ENCODE data around the gene STIL. TPM values are rescaled to one million over a fixed set of nuclear protein-coding genes. Genes with fewer than 3 reads are reported as not detected.

Gene STIL
- total RNA-seq, 4 donors from 2014 or later: 0.33 to 1.1 (median 0.63) TPM

DNA sequence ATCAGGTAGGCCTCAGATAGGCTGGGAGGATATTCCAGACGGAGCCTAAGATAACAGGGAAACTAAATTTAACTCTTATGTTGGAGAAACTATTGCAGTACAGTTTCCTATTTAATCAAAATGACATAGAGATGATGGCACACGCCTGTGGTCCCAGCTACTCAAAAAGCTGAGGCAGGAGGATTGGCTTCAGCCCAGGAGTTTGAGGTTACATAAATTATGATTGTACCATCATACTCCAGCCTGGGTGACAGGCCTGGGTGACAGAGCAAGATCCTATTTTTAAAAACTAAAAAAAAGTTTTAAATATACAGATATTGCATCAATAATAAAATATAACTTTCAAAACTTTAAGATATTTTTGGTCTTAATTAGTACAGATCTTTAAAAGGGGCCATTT, 56.7 kb downstream of the STIL start:
- Histone ChIP-seq H3K4me1 (peaks cover 0 to 3% of the 10 kb centered on the region in 2 donors), H3K9me3 (no peaks in the 10 kb centered on the region), H3K36me3 (no peaks in the 10 kb centered on the region), H3K27ac (no peak overlapping the region), H3K4me3 (no peak overlapping the region), H3K27me3 (no peaks in the 10 kb centered on the region)
- ATAC-seq: peak in 1 of 2 donors; percentile 92
- TF ChIP-seq CTCF (IDR thresholded peaks at IDR 0.05 in 4 of 5, conservative IDR thresholded peaks at IDR 0.05 in 1 of 5) (no peak), POLR2A (IDR thresholded peaks at IDR 0.05) (no peak)
- no peak for DNase-seq
- in situ Hi-C loops (cut with MboI; ENCODE audit: low sequenced_read_pairs in 4 of 4): loop anchor here in 1 of 4 donors (10.0 kb wide), 1 partner anchor 62 kb away; the partner anchor contains the start of gene PDZK1IP1
- intact Hi-C loops (cut with DNase I; ENCODE audit: low total_unique reads): no loop called here

DNA sequence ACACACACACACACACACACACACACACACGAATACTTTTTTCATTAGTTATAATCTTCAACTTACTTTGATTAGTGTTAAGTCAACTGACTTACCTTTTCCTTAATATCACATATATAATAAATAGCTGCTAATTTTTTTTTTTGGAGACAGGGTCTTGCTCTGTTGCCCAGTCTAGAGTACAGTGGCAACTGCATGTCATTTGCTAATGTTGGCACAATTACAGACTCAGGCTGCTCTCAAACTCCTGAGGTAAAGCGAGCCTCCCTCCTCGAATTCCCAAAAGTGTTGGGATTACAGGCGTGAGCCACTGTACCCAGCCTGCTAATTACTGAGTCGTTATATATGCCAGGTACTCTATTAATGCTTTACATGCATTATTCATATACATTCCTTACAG, 61.2 kb downstream of the STIL start:
- TF ChIP-seq CTCF (IDR thresholded peaks at IDR 0.05 in 4 of 5, conservative IDR thresholded peaks at IDR 0.05 in 1 of 5) (no peak), POLR2A (IDR thresholded peaks at IDR 0.05) (no peak)
- in situ Hi-C loops (cut with MboI; ENCODE audit: low sequenced_read_pairs in 4 of 4) (loop anchor here in 1 of 4 donors (10.0 kb wide), 1 partner anchor 58 kb away; the partner anchor contains the start of gene PDZK1IP1), intact Hi-C loops (cut with DNase I; ENCODE audit: low total_unique reads) (no loop called here)
- no peaks in the 10 kb centered on the region for H3K9me3 ChIP-seq
- ATAC-seq (no peak), DNase-seq (no peak)
- H3K27ac ChIP-seq: no peak overlapping the region
- no peaks in the 10 kb centered on the region for H3K4me1 ChIP-seq
- H3K4me3 ChIP-seq: no peak overlapping the region
- H3K36me3 ChIP-seq: no peaks in the 10 kb centered on the region
- H3K27me3 ChIP-seq: no peaks in the 10 kb centered on the region

GRCh38 chr1:47252369-47252768, 61.6 kb downstream of the STIL start:
- no peak for TF ChIP-seq POLR2A (IDR thresholded peaks at IDR 0.05)
- TF ChIP-seq CTCF (IDR thresholded peaks at IDR 0.05 in 4 of 5, conservative IDR thresholded peaks at IDR 0.05 in 1 of 5): no peak
- Histone ChIP-seq H3K36me3 (no peaks in the 10 kb centered on the region), H3K9me3 (no peaks in the 10 kb centered on the region), H3K27me3 (no peaks in the 10 kb centered on the region), H3K4me1 (no peaks in the 10 kb centered on the region), H3K4me3 (no peak overlapping the region), H3K27ac (no peak overlapping the region)
- no peak for ATAC-seq
- in situ Hi-C loops (cut with MboI; ENCODE audit: low sequenced_read_pairs in 4 of 4) (loop anchor here in 1 of 4 donors (10.0 kb wide), 1 partner anchor 58 kb away; the partner anchor contains the start of gene PDZK1IP1), intact Hi-C loops (cut with DNase I; ENCODE audit: low total_unique reads) (no loop called here)
- DNase-seq: no peak

- DNase-seq (no peak), ATAC-seq (no peak)
- no peak overlapping the region for H3K4me3 ChIP-seq
- intact Hi-C loops (cut with DNase I; ENCODE audit: low total_unique reads) (no loop called here), in situ Hi-C loops (cut with MboI; ENCODE audit: low sequenced_read_pairs in 4 of 4) (loop anchor here in 1 of 4 donors (10.0 kb wide), 1 partner anchor 55 kb away; the partner anchor contains the start of gene PDZK1IP1)
- H3K27me3 ChIP-seq: no peaks in the 10 kb centered on the region
- H3K4me1 ChIP-seq: no peaks in the 10 kb centered on the region
- TF ChIP-seq POLR2A (IDR thresholded peaks at IDR 0.05): no peak
- H3K36me3 ChIP-seq: no peaks in the 10 kb centered on the region
- H3K27ac ChIP-seq: no peak overlapping the region
- no peaks in the 10 kb centered on the region for H3K9me3 ChIP-seq
Measured at GRCh38 chr1:47249755-47250154, 64.2 kb downstream of the STIL start.

DNA sequence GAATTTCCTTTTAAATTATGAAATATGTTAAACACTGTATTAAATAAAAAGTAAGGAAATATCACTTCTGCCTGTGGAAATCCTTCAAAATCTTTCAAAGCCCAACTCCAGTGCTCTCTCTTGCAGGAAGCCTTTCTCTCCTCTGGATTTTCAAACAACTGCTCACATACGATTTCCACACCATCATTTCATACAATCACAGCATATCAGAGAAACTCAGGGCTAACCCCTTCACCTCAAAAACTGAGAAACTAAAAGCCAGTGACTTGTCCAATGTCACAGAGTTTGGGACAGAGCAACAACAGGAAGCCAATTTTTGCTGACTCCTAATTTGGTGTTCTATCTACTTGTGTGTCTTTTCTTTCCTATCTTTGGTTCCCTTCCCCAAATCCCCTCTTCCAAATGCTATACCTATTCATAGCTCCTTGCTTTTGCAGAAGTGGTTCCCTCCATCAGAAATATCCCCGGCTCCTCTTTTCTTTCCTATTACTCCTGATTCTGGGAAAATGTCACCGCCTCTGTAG, 69.5 kb downstream of the STIL start:
- intact Hi-C loops (cut with DNase I; ENCODE audit: low total_unique reads): no loop called here
- no peak overlapping the region for H3K27ac ChIP-seq
- TF ChIP-seq CTCF (IDR thresholded peaks at IDR 0.05 in 4 of 5, conservative IDR thresholded peaks at IDR 0.05 in 1 of 5) (no peak), POLR2A (IDR thresholded peaks at IDR 0.05) (no peak)
- H3K4me3 ChIP-seq: no peak overlapping the region
- peaks cover 0 to 4% (median 0%) of the 10 kb centered on the region in 3 donors for H3K27me3 ChIP-seq
- H3K36me3 ChIP-seq: no peaks in the 10 kb centered on the region
- no peaks in the 10 kb centered on the region for H3K9me3 ChIP-seq
- in situ Hi-C loops (cut with MboI; ENCODE audit: low sequenced_read_pairs in 4 of 4): no loop called here
- DNase-seq: no peak
- ATAC-seq: no peak
- no peaks in the 10 kb centered on the region for H3K4me1 ChIP-seq
